OCI-LY3 (cell line): Measurements from ENCODE around the gene KLF3.
A peak's percentile ranks its signal among the peaks of the same experiment; 100 is the strongest.

Source experiments
- H2AFZ ChIP-seq: fragments of 200-600, 300-600 bp; shearing (Covaris generic); 2 replicates; pipeline ENCODE4 v1.6.0; 2014; ENCODE audit warnings: antibody characterized with exemption, low read depth, low read length
- H3K27ac ChIP-seq: fragments of 200-600, 300-600 bp; sonication (generic); 2 replicates; pipeline ENCODE4 v1.5.1; 2014; ENCODE audit warnings: mild to moderate bottlenecking, low read length, moderate library complexity, mixed read lengths
- H3K27me3 ChIP-seq: fragments of 200-600, 300-600 bp; sonication (generic); 2 replicates; pipeline ENCODE4 v1.6.1; 2014; ENCODE audit warnings: low read depth, low read length, mixed read lengths
- H3K36me3 ChIP-seq: fragments of 200-600, 300-600 bp; sonication (generic); replicated peaks from 2 replicates; pipeline ENCODE3; 2014; ENCODE audit warnings: low read depth, low read length, mixed read lengths
- H3K4me1 ChIP-seq: fragments of 300-600, 200-600 bp; sonication (generic); 2 replicates; pipeline ENCODE4 v1.6.1; 2014; ENCODE audit warnings: low read length, mixed read lengths
- H3K4me2 ChIP-seq: fragments of 200-600, 300-600 bp; sonication (generic); 2 replicates; pipeline ENCODE4 v1.6.1; 2014; ENCODE audit warnings: low read length, mixed read lengths
- H3K4me3 ChIP-seq: fragments of 300-600, 200-600 bp; sonication (generic); 2 replicates; pipeline ENCODE4 v1.5.1; 2014; ENCODE audit warnings: antibody characterized with exemption, mild to moderate bottlenecking, low read length, moderate library complexity
- H3K79me2 ChIP-seq: fragments of 300-600, 200-600 bp; shearing (Covaris generic); 2 replicates; pipeline ENCODE4 v1.6.1; 2014; ENCODE audit warnings: mild to moderate bottlenecking, low read length, mixed read lengths
- H3K9ac ChIP-seq: fragments of 300-600, 200-600 bp; shearing (Covaris generic); 2 replicates; pipeline ENCODE4 v1.6.0; 2014; ENCODE audit warnings: mild to moderate bottlenecking, low read length, moderate library complexity
- H3K9me3 ChIP-seq: fragments of 200-600, 300-600 bp; shearing (Covaris generic); 2 replicates; pipeline ENCODE4 v1.6.1; 2014; ENCODE audit warnings: low read length, mixed read lengths; ENCODE audit not compliant: insufficient read depth
- H4K20me1 ChIP-seq: fragments of 200-600, 300-600 bp; sonication (generic); 2 replicates; pipeline ENCODE4 v1.6.1; 2016; ENCODE audit warnings: low read length, mixed read lengths; ENCODE audit not compliant: insufficient read depth
- EZH2phosphoT487 ChIP-seq: fragments of 200-600 bp; shearing (Covaris generic); IDR thresholded peaks from 2 replicates; pipeline ENCODE4 v1.6.1; 2018; ENCODE audit warnings: antibody characterized with exemption, mixed run types, low read depth
- TF ChIP-seq, protein P1 (sequence below): fragments of 200-600, 300-600 bp; sonication (generic); IDR thresholded peaks from 2 replicates; pipeline ENCODE4 v1.5.1; 2014; ENCODE audit warnings: antibody characterized with exemption, low read length, low read depth

The KLF3 gene

DNA sequence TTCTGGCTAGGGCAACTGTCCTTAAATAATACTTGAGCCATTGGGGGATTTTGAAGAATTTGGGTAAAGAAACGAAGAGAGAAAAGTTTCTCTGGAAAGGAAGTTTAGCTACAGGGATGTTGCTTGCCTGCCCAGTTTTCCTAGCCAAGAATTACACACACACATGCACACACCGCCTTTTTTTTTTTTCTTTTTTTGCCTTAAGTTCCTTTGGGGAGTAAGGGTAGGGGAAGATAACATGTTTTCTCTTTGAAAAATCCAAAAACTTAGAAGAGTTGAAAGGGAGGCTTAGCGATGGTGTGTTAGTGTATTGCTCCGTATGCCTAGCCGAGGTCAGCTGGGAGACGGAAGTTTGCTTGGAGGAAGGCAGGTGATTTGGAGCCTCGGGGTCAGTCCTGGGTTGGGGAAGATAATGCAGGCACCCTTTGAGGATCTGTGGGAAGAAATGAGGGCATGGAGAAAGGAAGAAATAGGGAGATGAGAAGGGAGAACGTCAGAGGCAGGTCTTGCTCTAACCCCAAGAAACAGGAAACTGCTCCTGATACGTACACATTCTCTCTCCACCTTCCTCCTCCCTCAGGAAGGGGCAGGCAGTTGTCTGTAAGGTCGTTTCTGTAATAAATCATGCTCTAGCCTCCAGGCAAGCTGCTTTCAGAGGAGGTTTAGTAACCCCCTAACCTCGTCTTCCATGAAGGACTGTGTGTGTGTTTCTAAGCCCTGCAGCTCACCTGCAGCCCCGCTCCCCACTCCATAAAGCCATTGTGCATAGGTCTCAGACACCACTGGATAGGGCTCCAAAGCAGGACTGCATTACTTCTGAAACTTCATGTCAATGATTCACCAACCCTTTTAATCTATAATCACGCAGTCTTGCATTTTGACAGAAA, 10.5 kb downstream of the KLF3 start:
- TF ChIP-seq EZH2phosphoT487: no peak
- TF ChIP-seq, protein P1, sequence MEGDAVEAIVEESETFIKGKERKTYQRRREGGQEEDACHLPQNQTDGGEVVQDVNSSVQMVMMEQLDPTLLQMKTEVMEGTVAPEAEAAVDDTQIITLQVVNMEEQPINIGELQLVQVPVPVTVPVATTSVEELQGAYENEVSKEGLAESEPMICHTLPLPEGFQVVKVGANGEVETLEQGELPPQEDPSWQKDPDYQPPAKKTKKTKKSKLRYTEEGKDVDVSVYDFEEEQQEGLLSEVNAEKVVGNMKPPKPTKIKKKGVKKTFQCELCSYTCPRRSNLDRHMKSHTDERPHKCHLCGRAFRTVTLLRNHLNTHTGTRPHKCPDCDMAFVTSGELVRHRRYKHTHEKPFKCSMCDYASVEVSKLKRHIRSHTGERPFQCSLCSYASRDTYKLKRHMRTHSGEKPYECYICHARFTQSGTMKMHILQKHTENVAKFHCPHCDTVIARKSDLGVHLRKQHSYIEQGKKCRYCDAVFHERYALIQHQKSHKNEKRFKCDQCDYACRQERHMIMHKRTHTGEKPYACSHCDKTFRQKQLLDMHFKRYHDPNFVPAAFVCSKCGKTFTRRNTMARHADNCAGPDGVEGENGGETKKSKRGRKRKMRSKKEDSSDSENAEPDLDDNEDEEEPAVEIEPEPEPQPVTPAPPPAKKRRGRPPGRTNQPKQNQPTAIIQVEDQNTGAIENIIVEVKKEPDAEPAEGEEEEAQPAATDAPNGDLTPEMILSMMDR: no peak
- Histone ChIP-seq H3K79me2 (no peaks in the 10 kb centered on the region), H4K20me1 (no peaks in the 10 kb centered on the region), H3K27me3 (peaks cover 62% of the 10 kb centered on the region), H3K4me3 (no peak overlapping the region), H2AFZ (no peak overlapping the region), H3K27ac (no peak overlapping the region), H3K36me3 (no peaks in the 10 kb centered on the region), H3K9me3 (no peaks in the 10 kb centered on the region), H3K9ac (no peak overlapping the region), H3K4me1 (peaks cover 19% of the 10 kb centered on the region), H3K4me2 (peak overlapping the region; percentile 3; the same call in 1 of the 2 replicates)

DNA sequence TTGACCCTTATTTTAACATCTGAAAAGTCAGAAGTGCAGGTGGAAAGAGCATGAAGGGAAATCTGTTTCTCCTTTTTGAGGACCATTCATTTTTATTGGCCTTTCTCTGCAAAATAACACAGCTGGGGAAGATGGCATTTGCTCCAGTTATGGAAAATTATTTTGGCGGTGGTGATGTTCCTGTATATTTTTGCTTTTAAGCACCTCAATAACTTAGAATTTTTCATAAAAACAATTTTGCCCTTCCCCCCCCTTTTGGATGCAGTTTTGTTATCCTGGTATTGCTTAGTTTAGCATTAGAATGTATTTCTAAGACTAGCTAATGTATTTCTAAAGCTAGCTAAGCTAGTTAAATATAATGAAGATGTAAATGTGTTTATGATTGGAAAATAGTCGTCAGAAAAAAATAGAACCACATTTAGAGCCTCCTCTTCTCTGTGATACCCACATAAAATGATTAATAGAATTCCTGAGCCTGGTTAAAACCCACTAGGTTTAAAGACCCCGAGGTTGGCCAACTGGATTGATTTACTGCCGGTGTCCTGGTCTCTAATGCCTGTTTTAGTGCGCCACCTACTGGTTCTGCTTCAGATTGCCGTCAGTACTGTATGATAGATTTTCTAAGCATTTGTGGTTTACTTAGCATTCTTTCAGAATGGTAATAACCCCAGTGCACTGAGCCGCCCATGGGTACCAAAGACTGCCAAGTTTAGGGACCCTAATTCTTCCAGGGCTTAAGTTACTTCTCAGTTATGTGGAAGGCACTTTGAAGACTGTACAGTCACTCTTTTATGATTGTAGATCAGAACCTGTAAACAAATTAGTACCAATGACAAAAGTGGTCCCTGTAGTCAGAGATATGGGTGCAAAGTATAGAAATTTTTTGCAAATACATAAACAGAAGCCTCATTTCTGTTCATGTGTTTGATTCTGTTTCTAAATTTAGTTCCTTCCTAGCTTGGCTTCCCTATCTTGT, 11.4 kb downstream of the KLF3 start:
- Histone ChIP-seq H3K4me2 (peak overlapping the region; percentile 18), H3K27ac (no peak overlapping the region), H3K27me3 (peaks cover 56% of the 10 kb centered on the region), H3K4me3 (no peak overlapping the region), H3K9me3 (no peaks in the 10 kb centered on the region), H3K36me3 (no peaks in the 10 kb centered on the region), H2AFZ (no peak overlapping the region), H3K9ac (no peak overlapping the region), H3K79me2 (no peaks in the 10 kb centered on the region), H3K4me1 (peaks cover 19% of the 10 kb centered on the region), H4K20me1 (no peaks in the 10 kb centered on the region)
- no peak for TF ChIP-seq EZH2phosphoT487
- TF ChIP-seq, protein P1: peak; percentile 95

GRCh38 chr4:38676986-38677385, 13.0 kb downstream of the KLF3 start:
- TF ChIP-seq, protein P1: no peak
- TF ChIP-seq EZH2phosphoT487: no peak
- no peak overlapping the region for H3K27ac ChIP-seq
- no peaks in the 10 kb centered on the region for H3K9me3 ChIP-seq
- no peaks in the 10 kb centered on the region for H4K20me1 ChIP-seq
- H3K4me1 ChIP-seq: peaks cover 9% of the 10 kb centered on the region
- H3K4me3 ChIP-seq: no peak overlapping the region
- no peak overlapping the region for H3K9ac ChIP-seq
- H3K79me2 ChIP-seq: no peaks in the 10 kb centered on the region
- no peaks in the 10 kb centered on the region for H3K36me3 ChIP-seq
- H3K4me2 ChIP-seq: no peak overlapping the region
- H3K27me3 ChIP-seq: peaks cover 42% of the 10 kb centered on the region
- no peak overlapping the region for H2AFZ ChIP-seq

DNA sequence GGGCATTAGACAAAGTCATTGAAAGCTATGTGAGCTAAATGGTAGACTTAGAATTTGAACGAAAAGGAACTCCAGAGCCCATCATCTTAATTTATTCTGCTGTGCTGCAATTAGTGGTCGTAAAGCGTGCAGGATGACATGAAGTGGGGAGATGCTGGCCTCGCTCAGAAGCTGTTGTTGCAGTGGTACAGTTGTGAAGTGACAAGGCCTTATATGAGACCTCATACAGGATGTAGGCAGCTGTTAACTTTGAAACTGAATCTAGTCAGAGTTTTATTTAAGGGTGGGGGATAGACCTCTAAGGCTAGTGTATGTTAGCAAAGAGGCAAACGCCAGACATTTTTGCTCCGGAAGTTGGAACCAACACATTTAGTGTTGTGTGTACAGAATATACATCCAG, 13.4 kb downstream of the KLF3 start:
- Histone ChIP-seq H3K27me3 (peaks cover 40% of the 10 kb centered on the region), H3K9me3 (no peaks in the 10 kb centered on the region), H3K36me3 (no peaks in the 10 kb centered on the region), H3K27ac (no peak overlapping the region), H3K4me2 (no peak overlapping the region), H3K79me2 (no peaks in the 10 kb centered on the region), H4K20me1 (no peaks in the 10 kb centered on the region), H3K4me3 (no peak overlapping the region), H3K4me1 (peaks cover 9% of the 10 kb centered on the region), H2AFZ (no peak overlapping the region), H3K9ac (no peak overlapping the region)
- TF ChIP-seq, protein P1: no peak
- TF ChIP-seq EZH2phosphoT487: no peak
